Hematopoietic multipotent progenitor cell treated with erythropoietin and hydrocortisone succinate and interleukin-3 and kit ligand, for 8 days (in vitro differentiated cells): Measurements from ENCODE around the gene MUS81.

Source experiments
- DNase-seq: peaks from one replicate; pipeline ENCODE4 v3.0.0-alpha.2; 2015

The MUS81 gene

DNA sequence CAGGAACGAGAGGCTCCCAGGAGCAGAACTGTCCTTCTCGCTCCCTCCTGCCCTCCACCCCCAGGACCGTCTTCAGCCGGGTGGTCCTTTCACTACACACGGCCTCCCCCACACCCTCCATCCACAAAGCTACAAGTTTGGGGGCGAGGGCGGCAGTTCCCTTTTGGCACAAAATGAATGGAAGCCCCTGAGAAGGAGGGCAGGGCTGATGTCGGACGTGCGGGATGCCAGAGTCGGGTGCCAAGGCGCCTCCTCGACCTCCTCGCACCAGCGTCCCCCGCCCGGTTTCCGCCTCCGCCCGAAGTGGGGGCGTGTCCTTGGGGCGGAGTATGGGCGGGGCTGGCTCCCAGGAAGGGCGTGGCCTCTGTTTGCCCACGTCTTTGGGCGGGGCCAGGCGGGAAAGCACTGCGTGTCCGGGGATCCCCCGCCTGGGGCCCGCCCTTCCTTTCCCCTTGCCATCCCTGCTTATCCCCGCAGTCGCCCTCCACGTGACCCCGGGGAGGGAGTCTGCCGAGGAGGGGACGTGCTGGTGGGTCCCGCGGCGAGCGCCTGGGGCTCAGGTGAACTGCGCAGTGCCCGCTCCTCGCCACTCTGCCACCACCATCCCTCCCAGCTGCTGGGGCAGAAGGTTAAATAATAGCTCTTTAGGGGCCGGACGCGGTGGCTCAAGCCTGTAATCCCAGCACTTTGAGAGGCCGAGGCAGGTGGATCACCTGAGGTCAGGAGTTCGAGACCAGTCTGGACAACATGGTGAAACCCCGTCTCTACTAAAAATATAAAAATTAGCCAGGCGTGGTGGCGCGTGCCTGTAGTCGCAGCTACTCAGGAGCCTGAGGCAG lies 13.3 kb downstream of the MUS81 start:
- peak; percentile 92 for DNase-seq

DNA sequence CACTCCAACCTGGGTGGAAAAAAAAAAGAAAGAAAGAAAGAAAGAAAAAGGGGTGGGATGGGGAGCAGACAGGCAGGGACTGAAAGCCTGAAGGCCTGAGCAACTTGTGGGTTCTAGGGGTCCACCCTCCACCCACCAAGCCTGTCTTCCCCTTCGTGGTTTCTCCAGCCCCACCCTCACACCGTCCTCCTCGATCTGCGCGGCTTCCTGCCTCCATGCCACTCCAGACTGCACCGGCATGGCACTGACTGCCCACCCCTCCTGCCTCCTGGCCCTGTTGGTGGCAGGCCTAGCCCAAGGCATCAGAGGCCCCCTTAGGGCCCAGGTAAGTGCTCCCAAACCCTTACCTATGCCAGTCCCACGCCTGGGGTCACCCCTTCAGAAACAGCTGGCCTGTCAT lies 19.4 kb downstream of the MUS81 start, which contains the start of gene CTSW:
Gene CTSW (plus strand): TSS at position 221 of the 400 bp plus-strand sequence. CDS start 18 bp downstream, at position 239.
- peak; percentile 50 for DNase-seq

DNA sequence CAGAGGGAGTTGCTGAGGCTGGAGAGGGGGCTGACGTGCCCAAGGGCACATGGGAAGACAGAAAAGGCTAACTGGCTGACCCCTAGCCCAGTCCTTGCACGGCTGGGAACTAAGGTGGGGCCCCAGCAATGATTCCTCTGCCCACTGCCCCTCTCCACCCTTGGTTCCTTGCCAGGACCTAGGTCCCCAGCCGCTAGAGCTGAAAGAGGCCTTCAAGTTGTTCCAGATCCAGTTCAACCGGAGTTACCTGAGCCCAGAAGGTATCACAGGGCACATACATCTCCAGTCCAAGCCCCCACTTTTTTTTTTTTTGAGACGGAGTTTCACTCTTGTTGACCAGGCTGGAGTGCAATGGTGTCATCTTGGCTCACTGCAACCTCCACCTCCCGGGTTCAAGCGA lies 19.8 kb downstream of the MUS81 start:
- DNase-seq, result no peak

DNA sequence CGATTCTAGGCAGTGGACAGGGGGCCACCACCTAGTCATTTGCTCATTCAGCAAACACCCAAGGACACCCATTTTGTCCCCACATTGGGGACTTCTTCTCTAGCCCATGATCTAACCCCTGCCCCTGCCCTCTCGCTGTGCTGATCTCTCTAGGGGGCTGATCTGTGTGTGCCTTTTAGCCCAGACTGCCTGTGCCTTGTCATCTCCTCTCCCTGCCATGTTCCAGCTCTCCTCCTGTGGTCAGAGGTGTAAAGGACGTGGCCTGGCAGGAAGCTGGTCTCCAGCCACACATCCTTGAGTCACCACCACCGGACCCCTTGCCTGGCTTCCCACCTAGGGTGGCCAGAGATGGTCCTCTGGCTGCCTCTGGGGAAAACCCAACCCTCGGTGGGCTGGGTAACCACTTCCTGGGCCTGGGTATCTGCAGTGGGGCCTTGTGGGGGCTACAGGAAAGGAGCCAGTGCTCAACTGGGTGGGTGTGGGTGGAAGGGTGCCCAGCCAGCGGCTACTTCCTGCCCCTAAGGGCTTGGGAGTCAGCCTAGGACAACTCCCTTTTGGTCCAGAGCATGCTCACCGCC lies 20.7 kb downstream of the MUS81 start:
- no peak for DNase-seq

DNA sequence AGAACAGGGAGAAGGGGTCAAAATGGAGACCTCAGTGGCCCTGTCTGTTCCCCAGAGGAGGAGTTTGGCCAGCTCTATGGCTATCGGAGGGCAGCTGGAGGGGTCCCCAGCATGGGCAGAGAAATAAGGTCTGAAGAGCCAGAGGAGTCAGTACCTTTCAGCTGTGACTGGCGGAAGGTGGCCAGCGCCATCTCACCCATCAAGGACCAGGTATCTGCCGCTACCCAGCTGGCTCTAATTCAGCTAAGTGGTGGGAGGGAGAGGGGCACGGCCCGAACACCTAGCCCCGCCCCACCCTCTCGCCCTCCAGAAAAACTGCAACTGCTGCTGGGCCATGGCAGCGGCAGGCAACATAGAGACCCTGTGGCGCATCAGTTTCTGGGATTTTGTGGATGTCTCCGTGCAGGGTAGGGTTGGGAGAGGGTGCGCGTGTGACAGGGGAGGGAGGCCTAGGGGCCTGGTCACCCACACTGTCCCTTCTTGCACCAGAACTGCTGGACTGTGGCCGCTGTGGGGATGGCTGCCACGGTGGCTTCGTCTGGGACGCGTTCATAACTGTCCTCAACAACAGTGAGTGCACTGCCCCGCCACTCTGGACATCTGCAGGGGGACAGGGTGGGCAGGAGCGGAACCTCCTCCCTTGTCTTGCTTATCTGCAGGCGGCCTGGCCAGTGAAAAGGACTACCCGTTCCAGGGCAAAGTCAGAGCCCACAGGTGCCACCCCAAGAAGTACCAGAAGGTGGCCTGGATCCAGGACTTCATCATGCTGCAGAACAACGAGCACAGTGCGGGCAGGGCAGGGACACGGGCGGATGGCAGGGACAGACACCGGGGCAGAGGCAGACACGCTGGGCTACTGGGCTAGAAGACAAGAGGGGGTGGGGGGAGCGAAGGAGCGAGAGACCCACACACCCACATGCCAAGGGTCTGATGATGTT lies 22.2 kb downstream of the MUS81 start:
- no peak for DNase-seq

DNA sequence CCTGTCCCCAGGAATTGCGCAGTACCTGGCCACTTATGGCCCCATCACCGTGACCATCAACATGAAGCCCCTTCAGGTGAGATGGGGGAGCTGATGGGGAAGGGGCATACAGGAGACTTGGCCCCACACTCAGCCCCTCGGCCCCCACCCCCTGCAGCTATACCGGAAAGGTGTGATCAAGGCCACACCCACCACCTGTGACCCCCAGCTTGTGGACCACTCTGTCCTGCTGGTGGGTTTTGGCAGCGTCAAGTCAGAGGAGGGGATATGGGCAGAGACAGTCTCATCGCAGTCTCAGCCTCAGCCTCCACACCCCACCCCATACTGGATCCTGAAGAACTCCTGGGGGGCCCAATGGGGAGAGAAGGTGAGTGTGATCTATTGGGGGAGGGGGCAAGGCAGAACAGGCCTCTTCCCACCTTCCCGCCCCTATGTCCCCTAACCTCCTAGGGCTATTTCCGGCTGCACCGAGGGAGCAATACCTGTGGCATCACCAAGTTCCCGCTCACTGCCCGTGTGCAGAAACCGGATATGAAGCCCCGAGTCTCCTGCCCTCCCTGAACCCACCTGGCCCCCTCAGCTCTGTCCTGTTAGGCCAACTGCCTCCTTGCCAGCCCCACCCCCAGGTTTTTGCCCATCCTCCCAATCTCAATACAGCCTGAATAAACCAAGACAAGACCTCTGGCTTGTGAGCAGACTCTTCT lies 23.0 kb downstream of the MUS81 start:
- no peak for DNase-seq

DNA sequence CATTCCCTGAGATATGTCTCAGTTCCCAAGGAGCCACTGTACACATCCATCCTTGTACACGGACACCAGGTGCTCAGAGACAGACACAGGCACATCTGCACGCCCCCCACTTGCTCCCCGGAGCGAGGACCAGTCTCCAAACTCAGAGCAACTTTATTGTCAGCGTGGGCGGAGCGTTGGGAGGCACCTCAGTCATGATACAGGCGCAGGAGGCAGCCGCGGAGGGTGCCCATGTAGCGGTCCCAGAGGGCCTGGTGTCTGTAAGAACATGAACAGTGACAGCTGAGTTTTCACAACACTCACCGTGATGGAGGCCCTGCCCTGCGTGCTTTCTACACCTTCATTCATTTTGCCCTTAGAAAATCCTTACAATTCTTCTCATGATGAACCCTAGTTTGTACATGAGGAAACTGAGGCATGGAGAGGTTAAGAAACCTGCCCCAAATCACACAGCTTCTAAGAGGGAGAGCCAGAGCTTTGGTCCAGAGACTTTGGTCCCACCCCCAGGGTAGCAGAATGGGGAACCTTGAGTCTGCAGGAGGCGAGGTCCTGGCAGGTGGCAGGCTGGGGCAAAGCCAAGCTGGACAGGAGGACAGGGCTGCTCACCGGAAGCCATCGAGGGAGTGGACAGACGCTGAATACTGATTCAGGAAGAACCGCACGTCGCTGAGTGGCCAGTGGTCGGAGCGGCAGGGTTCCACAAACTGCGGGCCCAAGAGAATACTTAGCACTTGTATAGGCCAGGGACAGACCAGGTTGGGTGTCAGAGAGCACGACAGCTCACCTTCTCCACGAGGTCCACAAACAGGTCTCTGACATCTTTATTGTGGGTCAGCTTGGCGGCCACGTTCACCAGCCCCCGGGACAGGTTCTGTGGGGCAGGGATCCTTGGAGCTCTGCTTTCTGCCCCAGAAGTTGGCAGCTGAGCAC lies 23.8 kb downstream of the MUS81 start:
- no peak for DNase-seq

DNA sequence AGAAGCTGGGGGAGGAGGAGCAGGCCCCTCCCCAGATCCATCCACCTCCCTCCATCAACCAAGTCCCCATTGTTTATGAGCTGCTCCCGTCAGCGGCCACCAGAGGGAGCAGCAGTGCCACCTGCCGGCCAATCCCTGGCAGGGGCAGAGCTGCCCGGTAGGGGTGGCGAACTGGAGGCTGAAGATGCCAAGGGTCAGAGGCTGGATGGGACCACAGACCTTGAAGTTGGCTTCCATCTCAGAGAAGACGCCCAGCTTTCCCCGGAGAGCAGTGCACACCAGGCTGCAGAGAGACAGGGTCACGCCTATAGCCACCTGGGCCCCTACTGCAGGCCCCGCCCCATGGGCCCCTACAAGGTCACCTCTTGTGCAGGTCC lies 24.5 kb downstream of the MUS81 start:
- peak; percentile 79 for DNase-seq

DNA sequence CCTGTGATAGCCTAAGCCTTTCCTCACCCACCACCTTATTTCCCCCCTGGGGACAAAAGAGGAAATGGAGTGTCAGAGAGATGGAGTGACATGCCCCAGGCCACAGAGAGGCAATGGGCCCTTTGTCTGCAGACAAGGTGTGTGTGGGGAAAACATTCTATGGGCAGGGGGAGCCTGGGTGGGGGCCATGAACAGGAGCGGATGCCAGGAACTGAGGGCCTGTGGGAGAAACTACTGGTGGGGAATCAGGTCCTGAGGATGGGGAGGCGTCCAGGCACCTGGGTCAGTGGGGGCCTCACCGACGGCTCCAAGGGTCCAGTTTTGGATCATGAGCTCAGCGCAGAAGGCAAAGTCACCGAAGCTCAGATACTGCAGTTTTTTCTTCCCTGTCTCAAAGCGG lies 25.0 kb downstream of the MUS81 start:
- no peak for DNase-seq

DNA sequence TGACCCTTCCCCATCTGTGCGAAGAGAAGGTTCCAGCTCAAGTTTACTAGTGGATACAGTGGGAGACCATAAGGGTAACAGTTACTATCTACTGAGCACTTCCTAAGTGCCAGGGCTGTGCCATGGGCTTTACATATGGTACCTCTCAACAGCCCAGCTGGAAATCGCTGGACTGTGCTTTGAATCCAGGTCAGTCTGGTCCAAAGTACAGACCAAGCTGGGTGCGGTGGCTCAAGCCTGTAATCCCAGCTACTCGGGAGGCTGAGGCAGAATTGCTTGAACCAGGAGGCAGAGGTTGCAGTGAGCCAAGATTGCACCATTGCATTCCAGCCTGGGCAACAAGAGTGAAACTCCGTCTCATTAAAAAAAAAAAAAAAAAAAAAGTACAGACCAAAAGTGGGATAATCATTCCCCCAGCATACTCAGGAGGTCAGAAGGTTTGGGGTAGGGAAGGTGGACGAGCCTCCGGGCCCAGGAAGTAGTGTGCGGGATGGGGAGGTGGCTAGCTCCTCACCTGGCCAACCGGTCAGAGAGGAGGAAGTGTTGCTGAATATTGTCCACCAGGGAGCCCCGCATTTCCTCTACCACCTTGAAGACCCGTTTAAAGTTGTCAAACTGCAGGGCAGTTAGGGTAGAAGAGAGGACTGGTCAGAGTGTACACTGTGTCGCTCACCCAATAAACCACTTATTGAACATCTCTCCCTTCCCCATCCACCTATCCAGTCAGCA lies 25.7 kb downstream of the MUS81 start:
- DNase-seq, result no peak

DNA sequence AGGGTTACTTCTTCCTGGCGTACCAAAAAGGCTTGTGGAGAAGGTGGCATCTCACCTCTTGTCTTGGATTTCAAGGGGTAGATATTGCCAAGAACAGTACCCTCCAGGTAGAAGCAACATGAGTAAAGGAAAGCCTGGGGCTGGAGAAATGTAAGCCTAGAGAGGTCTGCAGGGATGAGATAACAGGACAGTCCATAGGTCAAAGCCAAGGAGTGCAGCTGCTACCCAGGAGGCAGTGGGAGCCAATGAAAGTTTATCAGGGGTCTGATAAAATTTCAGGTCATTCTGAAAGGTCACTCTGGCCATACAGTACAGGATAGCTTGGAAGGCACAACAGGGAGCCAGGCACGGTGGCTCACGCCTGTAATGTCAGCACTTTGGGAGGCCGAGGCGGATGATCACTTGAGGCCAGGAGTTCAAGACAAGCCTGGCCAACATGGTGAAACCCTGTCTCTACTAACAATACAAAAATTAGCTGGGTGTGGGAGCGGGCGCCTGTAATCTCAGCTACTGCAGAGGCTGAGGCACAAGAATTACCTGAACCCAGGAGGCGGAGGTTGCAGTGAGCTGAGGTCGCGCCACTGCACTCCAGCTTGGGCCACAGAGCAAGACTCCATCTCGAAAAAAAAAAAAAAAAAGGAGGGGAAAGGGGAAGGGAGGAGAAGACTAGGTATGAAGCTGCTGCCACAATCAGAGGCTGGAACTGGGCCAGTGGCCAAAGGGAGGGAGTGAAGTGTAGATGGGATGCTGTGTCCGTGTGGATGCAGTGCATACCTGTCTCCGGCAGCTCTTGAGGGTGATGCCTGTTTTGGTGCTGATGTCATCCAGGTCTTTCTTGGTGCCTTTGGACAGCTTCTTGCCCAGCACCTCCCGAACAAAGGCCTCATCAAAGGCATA lies 26.8 kb downstream of the MUS81 start:
- DNase-seq, result no peak

DNA sequence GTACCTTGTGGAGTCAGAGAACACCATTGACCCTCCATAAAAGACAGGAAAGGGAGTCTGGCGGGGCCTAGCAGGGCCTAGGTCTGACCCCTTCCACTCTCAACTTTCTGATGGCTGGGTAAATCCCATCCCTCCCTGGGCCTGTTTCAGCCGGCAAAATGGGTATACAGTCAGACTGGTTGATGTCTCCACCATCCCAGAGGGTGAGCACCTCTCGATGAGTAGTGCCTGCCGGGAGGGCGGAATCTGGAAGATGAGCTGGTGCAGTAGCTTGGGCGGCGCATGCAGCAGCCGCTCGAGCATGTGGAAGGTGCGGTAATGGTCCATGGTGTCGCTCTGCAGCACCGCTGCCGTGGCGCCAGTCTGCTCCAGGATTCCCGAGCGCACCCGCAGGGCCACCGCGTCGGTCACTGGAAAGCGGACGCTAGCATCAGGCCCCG lies 27.5 kb downstream of the MUS81 start:
- no peak for DNase-seq

DNA sequence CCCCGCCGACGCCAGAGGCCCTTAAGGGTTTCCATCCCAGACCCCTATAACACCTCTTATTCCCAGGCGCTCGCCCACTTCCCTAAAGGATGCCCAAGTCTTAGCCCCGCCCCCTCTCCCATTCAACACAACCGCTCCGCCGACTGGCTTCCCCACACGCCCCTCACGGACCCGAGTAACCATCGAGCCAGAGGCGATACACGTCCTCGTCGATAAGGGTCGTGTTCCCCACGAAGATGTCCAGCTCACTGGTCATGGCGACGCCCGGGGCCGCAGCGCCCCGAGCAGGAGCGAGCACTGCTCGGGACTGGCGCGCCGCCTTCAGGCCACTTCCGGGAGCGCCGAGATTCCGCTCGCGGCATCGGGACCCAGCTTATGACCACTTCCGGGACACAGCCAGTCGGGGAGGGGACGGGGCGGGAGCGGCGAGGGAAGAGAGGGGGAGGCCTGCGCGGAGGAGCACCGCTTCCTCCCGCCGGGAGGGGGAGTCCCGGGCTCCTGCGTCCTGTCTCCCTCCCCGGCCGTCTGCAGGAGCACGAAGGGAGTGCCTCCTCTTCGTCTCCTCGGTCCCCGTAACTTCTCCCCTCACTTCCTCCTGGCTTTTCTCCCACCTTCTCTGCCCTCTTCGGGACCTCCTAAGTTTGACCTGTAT lies 28.1 kb downstream of the MUS81 start, which contains the start of gene FIBP:
Gene FIBP (minus strand): TSS at position 309 of the 652 bp plus-strand sequence. CDS start 53 bp downstream, at position 256.
- DNase-seq, result peak; percentile 95

DNA sequence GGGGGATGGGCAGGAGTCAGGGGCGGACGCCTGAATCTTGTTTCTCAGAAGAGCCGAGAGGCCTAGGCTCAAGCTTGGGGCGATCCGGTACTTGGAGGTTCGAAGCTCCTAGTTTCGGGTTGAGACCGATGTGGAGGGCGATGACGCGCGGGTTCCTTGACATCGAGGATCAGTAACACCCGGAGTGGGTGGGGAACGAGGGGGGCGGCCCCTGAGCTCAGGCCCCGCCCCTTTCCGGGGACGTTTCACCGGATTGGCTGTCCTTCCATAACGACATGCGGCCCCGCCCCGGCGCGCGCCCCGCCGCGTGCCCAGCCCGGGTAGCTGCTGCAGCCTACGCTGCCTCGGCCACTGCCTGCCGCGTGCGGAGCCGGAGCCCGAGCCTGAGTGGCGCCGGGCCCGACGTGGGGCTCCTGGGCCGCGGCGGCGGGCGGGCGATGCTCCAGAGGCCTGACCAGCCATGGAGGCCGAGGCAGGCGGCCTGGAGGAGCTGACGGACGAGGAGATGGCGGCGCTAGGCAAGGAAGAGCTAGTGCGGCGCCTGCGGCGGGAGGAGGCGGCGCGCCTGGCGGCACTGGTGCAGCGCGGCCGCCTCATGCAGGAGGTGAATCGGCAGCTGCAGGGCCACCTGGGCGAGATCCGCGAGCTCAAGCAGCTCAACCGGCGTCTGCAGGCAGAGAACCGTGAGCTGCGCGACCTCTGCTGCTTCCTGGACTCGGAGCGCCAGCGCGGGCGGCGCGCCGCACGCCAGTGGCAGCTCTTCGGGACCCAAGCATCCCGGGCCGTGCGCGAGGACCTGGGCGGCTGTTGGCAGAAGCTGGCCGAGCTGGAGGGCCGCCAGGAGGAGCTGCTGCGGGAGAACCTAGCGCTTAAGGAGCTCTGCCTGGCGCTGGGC lies 30.3 kb downstream of the MUS81 start, which contains the start of gene CCDC85B:
Gene CCDC85B (plus strand): TSS at position 350 of the 895 bp plus-strand sequence. CDS start 111 bp downstream, at position 461.
- DNase-seq, result peak; percentile 94

DNA sequence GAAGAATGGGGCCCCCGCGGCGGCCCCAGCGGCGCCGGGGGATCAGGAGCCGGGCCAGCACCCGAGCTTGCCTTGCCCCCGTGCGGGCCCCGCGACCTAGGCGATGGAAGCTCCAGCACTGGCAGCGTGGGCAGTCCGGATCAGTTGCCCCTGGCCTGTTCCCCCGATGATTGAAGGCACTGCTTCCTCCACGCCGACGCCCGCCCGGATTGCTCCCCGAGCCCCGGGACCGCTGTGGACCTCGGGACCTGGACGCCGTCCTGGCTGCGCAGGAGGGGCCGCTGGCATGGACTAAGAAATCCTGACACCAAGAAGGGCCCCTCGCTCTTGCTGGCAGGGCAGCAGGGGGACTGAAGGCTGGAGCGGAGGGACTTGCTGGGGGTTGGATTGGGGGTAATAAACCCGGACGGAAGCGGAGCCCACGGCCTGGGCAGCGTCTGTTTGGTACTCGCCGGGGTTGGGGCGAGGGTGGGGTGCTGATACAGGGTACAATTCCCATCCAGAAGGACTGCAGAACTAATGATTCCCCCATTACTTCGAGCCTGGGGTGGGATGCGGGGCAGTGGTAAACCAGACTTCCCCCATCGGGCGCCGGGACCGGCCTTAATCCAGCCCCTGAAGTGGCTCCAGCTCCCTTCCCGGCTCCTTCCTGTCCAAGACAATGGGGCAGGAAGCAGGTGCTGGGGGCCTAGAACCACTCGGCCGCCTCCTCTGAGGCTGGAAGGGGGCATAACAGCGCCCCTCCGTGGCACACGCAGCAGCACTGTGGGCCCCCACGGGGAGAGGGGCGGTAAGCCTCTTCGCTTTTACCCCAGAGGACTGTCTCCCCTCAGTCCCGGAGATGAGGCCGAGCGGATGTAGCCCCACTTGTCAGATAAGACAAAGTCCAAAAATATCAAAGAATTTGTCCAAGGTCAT lies 31.2 kb downstream of the MUS81 start:
- peak; percentile 57 for DNase-seq

DNA sequence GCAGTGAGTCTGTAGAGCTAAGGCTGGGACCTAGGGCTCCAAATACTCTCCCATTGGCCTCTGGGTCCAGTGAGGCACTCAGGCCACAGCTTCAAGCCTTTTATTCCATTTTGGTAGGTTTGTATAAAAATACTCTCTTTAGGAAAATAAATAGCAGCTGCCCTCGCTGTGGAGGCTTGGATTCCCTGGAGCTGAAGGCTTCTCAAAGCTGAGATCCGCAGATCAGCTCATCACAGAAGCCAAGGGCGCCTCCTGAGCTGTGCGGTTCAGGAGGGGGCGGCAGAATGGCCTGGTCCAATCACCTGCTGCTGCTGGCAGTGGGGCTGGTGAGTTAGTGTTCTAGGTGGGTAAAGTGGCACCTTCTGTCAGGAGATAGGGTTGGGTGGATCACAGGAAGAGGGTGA lies 31.9 kb downstream of the MUS81 start:
- DNase-seq, result peak; percentile 39
